SK-N-MC (cell line): ENCODE measurements around the gene SS18.

ENCODE experiments used
- DNase-seq: peaks from one replicate; pipeline ENCODE4 v3.0.0-alpha.2; 2011; ENCODE audit warnings: low read depth, low spot score
- H3K27ac ChIP-seq: fragments of 200-600 bp; sonication (generic); 2 replicates; pipeline ENCODE4 v1.5.1; 2016; ENCODE audit warnings: mixed run types
- H3K36me3 ChIP-seq: fragments of 200-600 bp; sonication (generic); 2 replicates; pipeline ENCODE4 v1.6.1; 2017; ENCODE audit warnings: antibody characterized with exemption, low read length, mixed read lengths; ENCODE audit not compliant: insufficient read depth
- H3K4me3 ChIP-seq: fragments of 200-600 bp; sonication (generic); 2 replicates; pipeline ENCODE4 v1.5.1; 2016
- H3K9ac ChIP-seq: fragments of 200-600 bp; sonication (generic); 2 replicates; pipeline ENCODE4 v1.8.0; 2017; ENCODE audit warnings: mixed run types, mixed read lengths; ENCODE audit not compliant: insufficient read length
- H3K9me3 ChIP-seq: fragments of 200-600 bp; sonication (generic); 2 replicates; pipeline ENCODE4 v1.6.1; 2017; ENCODE audit warnings: low read depth, mild to moderate bottlenecking, antibody characterized with exemption, low read length, moderate library complexity, mixed read lengths
- EZH2 ChIP-seq: fragments of 200-600 bp; sonication (generic); IDR thresholded peaks from one replicate; pipeline ENCODE4 v1.6.1; 2017; ENCODE audit warnings: antibody characterized with exemption
- FOXP2 ChIP-seq: optimal IDR thresholded peaks from 2 replicates; pipeline ENCODE3; 2011; ENCODE audit warnings: mild to moderate bottlenecking, moderate library complexity; ENCODE audit not compliant: insufficient read depth; ENCODE audit errors: extremely low read length, control extremely low read depth
- POLR2AphosphoS5 ChIP-seq: IDR thresholded peaks from 2 replicates; pipeline ENCODE4 v1.6.1; 2012; ENCODE audit warnings: mild to moderate bottlenecking, low read depth, low read length, borderline replicate concordance

The SS18 gene

GRCh38 chr18:26056291-26056690 is 34.1 kb downstream of the SS18 start:
- no peak overlapping the region for H3K27ac ChIP-seq
- DNase-seq = no peak
- TF ChIP-seq POLR2AphosphoS5 = no peak
- no peak for TF ChIP-seq EZH2
- TF ChIP-seq FOXP2 = no peak
- H3K9me3 ChIP-seq = no peaks in the 10 kb centered on the region
- H3K4me3 ChIP-seq = no peak overlapping the region
- peaks cover 66% of the 10 kb centered on the region for H3K36me3 ChIP-seq
- no peak overlapping the region for H3K9ac ChIP-seq

GRCh38 chr18:26052505-26052904 is 37.9 kb downstream of the SS18 start:
- H3K9me3 ChIP-seq = no peaks in the 10 kb centered on the region
- no peak overlapping the region for H3K27ac ChIP-seq
- no peak for TF ChIP-seq FOXP2
- TF ChIP-seq EZH2 = no peak
- TF ChIP-seq POLR2AphosphoS5 = no peak

GRCh38 chr18:26051843-26052242 is 38.6 kb downstream of the SS18 start:
- no peaks in the 10 kb centered on the region for H3K9me3 ChIP-seq
- no peak for DNase-seq
- peaks cover 61% of the 10 kb centered on the region for H3K36me3 ChIP-seq
- TF ChIP-seq EZH2 (no peak), POLR2AphosphoS5 (no peak), FOXP2 (no peak)
- no peak overlapping the region for H3K9ac ChIP-seq
- H3K27ac ChIP-seq = no peak overlapping the region
- no peak overlapping the region for H3K4me3 ChIP-seq

More at GRCh38 chr18:26052505-26052904, 37.9 kb downstream of the SS18 start:
- Histone ChIP-seq H3K36me3 (peaks cover 63% of the 10 kb centered on the region), H3K9ac (no peak overlapping the region), H3K4me3 (no peak overlapping the region)
- no peak for DNase-seq

GRCh38 chr18:26046419-26047077 is 43.9 kb downstream of the SS18 start:
- no peak for DNase-seq
- H3K27ac ChIP-seq = no peak overlapping the region
- peaks cover 43% of the 10 kb centered on the region for H3K36me3 ChIP-seq
- TF ChIP-seq EZH2 (no peak), FOXP2 (no peak), POLR2AphosphoS5 (no peak)
- H3K9me3 ChIP-seq = no peaks in the 10 kb centered on the region
- no peak overlapping the region for H3K9ac ChIP-seq
- no peak overlapping the region for H3K4me3 ChIP-seq

- peaks cover 36% of the 10 kb centered on the region for H3K36me3 ChIP-seq
- TF ChIP-seq POLR2AphosphoS5 (no peak), EZH2 (no peak), FOXP2 (no peak)
- H3K27ac ChIP-seq = no peak overlapping the region
- no peaks in the 10 kb centered on the region for H3K9me3 ChIP-seq
- no peak for DNase-seq
- H3K4me3 ChIP-seq = no peak overlapping the region
- no peak overlapping the region for H3K9ac ChIP-seq
These were observed 45.6 kb downstream of the SS18 start for GRCh38 chr18:26044807-26045206.

GRCh38 chr18:26040051-26040656 is 50.3 kb downstream of the SS18 start:
- no peak for DNase-seq
- H3K27ac ChIP-seq = peak overlapping the region; percentile 47; the same call in 1 of the 2 replicates
- no peak overlapping the region for H3K9ac ChIP-seq
- H3K4me3 ChIP-seq = no peak overlapping the region
- H3K36me3 ChIP-seq = peaks cover 43% of the 10 kb centered on the region
- no peak for TF ChIP-seq POLR2AphosphoS5
- no peak for TF ChIP-seq EZH2
- TF ChIP-seq FOXP2 = no peak
- H3K9me3 ChIP-seq = no peaks in the 10 kb centered on the region

GRCh38 chr18:26039203-26039602 is 51.2 kb downstream of the SS18 start:
- TF ChIP-seq EZH2 (no peak), FOXP2 (no peak), POLR2AphosphoS5 (no peak)
- no peak overlapping the region for H3K9ac ChIP-seq
- peaks cover 47% of the 10 kb centered on the region for H3K36me3 ChIP-seq
- no peak for DNase-seq
- no peaks in the 10 kb centered on the region for H3K9me3 ChIP-seq
- no peak overlapping the region for H3K4me3 ChIP-seq
- no peak overlapping the region for H3K27ac ChIP-seq

- Histone ChIP-seq H3K9me3 (no peaks in the 10 kb centered on the region), H3K9ac (no peak overlapping the region), H3K4me3 (no peak overlapping the region), H3K27ac (no peak overlapping the region), H3K36me3 (peaks cover 70% of the 10 kb centered on the region)
- TF ChIP-seq POLR2AphosphoS5 (no peak), EZH2 (no peak), FOXP2 (no peak)
- no peak for DNase-seq
These were observed 53.8 kb downstream of the SS18 start for GRCh38 chr18:26036635-26037034.
